Measurements from ENCODE around the gene SLC47A2.

DNA sequence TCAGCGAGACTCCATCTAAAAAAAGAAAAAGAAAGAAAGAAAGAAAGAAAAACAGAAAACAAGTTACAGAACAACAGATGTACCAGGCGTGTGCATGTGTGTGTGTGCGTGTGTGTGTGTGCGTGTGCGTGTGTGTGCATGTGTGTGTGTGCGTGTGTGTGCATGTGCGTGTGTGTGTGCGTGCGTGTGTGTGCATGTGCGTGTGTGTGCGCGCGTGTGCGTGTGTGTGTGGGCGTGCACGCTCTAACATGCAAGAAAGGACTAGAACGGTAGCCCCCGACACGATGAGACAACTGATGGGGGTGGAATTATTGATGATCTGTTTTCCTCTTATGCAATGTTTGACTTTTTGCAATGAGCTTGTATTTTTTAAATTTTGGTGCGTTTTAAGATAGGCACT lies 30.1 kb upstream of the SLC47A2 start:
- TF ChIP-seq CTCF (IDR thresholded peaks at IDR 0.05) (no peak), POLR2AphosphoS5 (IDR thresholded peaks at IDR 0.05) (no peak)

Measured in transverse colon (tissue), 4 donors.